ENCODE measurements around the gene ETV6.

DNA sequence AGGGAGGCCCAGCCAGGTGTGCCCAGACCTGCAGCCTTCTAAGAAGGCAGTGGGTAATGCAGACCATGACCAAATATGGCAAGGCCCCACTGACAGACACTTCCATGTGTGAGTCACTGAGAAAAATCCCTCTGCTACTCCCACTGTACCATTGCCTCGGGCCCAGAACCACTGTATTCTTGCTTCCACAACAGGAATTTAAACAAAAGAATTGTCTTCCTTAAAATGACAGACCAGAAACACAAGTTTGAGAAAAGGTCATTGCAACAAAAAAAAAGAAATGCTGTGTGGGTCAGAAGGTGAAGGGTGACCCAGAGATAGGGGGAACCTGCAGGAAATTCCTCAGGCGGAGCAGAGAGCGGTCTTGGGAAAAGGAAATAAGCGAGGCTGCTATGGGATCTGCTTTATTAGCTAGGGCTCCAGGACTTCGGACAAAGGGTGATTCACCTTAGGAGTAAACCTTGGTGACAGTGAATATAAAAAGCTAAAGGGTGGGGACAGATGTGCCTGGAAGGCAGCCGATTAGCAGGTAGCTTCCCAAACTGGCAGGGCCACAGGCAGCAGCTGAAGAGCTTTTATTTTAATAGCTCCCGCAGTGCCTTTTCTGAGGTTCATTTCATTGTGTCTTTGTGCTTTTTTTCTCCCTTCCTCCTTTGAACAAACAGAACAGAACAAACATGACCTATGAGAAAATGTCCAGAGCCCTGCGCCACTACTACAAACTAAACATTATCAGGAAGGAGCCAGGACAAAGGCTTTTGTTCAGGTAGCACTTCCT lies 236.0 kb downstream of the ETV6 start:
- TF ChIP-seq POLR2AphosphoS5 (IDR thresholded peaks at IDR 0.05) = no peak
- TF ChIP-seq, protein P1, sequence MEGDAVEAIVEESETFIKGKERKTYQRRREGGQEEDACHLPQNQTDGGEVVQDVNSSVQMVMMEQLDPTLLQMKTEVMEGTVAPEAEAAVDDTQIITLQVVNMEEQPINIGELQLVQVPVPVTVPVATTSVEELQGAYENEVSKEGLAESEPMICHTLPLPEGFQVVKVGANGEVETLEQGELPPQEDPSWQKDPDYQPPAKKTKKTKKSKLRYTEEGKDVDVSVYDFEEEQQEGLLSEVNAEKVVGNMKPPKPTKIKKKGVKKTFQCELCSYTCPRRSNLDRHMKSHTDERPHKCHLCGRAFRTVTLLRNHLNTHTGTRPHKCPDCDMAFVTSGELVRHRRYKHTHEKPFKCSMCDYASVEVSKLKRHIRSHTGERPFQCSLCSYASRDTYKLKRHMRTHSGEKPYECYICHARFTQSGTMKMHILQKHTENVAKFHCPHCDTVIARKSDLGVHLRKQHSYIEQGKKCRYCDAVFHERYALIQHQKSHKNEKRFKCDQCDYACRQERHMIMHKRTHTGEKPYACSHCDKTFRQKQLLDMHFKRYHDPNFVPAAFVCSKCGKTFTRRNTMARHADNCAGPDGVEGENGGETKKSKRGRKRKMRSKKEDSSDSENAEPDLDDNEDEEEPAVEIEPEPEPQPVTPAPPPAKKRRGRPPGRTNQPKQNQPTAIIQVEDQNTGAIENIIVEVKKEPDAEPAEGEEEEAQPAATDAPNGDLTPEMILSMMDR (IDR thresholded peaks at IDR 0.05) = no peak
- no peak for TF ChIP-seq POLR2A (IDR thresholded peaks at IDR 0.05)

Data from upper lobe of left lung (tissue), 4 donors.